Ovary (tissue), 3 donors: Measurements from ENCODE around the gene USP4.

ENCODE experiments used
- EP300 ChIP-seq: sonication (generic); formaldehyde crosslinking; IDR thresholded peaks from one replicate; pipeline ENCODE4 v1.6.1; 2017; ENCODE audit warnings: antibody characterized with exemption
- POLR2A ChIP-seq: fragments of 450-650 bp; IDR thresholded peaks from one replicate; pipeline ENCODE4 v1.6.1; 2017; ENCODE audit warnings: antibody characterized with exemption, mild to moderate bottlenecking, moderate library complexity
- TF ChIP-seq, protein P1 (sequence below), 3 donors: fragments of 450-650 bp in 2 of 3; fragments of 200-600 bp in 1 of 3; IDR thresholded peaks; one replicate each; pipeline versions ENCODE4 v1.5.1 to v1.8.0; 2016 to 2022; ENCODE audit warnings: antibody characterized with exemption in 3 of 3, mild to moderate bottlenecking in 1 of 3
- donor health status: DM: no; HTN: no; CAD: no.

GRCh38 chr3:49313896-49314688 lies 25.8 kb downstream of the USP4 start:
- TF ChIP-seq, protein P1, sequence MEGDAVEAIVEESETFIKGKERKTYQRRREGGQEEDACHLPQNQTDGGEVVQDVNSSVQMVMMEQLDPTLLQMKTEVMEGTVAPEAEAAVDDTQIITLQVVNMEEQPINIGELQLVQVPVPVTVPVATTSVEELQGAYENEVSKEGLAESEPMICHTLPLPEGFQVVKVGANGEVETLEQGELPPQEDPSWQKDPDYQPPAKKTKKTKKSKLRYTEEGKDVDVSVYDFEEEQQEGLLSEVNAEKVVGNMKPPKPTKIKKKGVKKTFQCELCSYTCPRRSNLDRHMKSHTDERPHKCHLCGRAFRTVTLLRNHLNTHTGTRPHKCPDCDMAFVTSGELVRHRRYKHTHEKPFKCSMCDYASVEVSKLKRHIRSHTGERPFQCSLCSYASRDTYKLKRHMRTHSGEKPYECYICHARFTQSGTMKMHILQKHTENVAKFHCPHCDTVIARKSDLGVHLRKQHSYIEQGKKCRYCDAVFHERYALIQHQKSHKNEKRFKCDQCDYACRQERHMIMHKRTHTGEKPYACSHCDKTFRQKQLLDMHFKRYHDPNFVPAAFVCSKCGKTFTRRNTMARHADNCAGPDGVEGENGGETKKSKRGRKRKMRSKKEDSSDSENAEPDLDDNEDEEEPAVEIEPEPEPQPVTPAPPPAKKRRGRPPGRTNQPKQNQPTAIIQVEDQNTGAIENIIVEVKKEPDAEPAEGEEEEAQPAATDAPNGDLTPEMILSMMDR (IDR thresholded peaks at IDR 0.05): no peak
- TF ChIP-seq EP300: no peak
- TF ChIP-seq POLR2A: no peak
